Brain microvascular endothelial cell (primary cell): ENCODE results near the gene CYFIP1.

ENCODE experiments used
- DNase-seq: peaks from one replicate; pipeline ENCODE4 v3.0.0-alpha.2; 2020
- H3K27ac ChIP-seq: fragments of 250-450 bp; sonication (Bioruptor Pico); 2 replicates; pipeline ENCODE4 v1.5.1; 2020; ENCODE audit warnings: mild to moderate bottlenecking, moderate library complexity
- H3K27me3 ChIP-seq: fragments of 250-450 bp; sonication (Bioruptor Pico); replicated peaks from 2 replicates; pipeline ENCODE4 v1.5.1; 2020; ENCODE audit warnings: mild to moderate bottlenecking
- H3K36me3 ChIP-seq: fragments of 250-450 bp; sonication (Bioruptor Pico); replicated peaks from 2 replicates; pipeline ENCODE4 v1.5.1; 2020; ENCODE audit warnings: mild to moderate bottlenecking
- H3K4me3 ChIP-seq: 2 replicates; pipeline ENCODE4 v1.5.1; 2011; ENCODE audit warnings: low read depth, mild to moderate bottlenecking, control low read depth, low read length, moderate library complexity
- CTCF ChIP-seq: IDR thresholded peaks from 2 replicates; pipeline ENCODE4 v1.5.1; 2011; ENCODE audit warnings: low read depth, mild to moderate bottlenecking, moderate library complexity, low read length, control low read depth, inconsistent platforms; ENCODE audit errors: missing control alignments
- in situ Hi-C: cut with HindIII; loops from 2 replicates; pipeline ENCODE4 v1.10.0; 2017; ENCODE audit warnings: low sequenced_read_pairs, low pct_ligation_motif_present

Gene CYFIP1

GRCh38 chr15:22973286-22973685 lies 6.9 kb downstream of the CYFIP1 start:
- no peaks in the 10 kb centered on the region for H3K27me3 ChIP-seq
- H3K36me3 ChIP-seq: no peaks in the 10 kb centered on the region
- H3K27ac ChIP-seq: no peak overlapping the region
- in situ Hi-C loops: no loop called here
- H3K4me3 ChIP-seq: no peak overlapping the region
- no peak for DNase-seq
- no peak for TF ChIP-seq CTCF

- Histone ChIP-seq H3K27me3 (no peaks in the 10 kb centered on the region), H3K4me3 (no peak overlapping the region), H3K36me3 (no peaks in the 10 kb centered on the region), H3K27ac (no peak overlapping the region)
- DNase-seq: no peak
- in situ Hi-C loops: no loop called here
- TF ChIP-seq CTCF: no peak
Observed at GRCh38 chr15:22969489-22969888, 10.7 kb downstream of the CYFIP1 start.

GRCh38 chr15:22968366-22968765 lies 11.8 kb downstream of the CYFIP1 start:
- no peak for TF ChIP-seq CTCF
- Histone ChIP-seq H3K27me3 (no peaks in the 10 kb centered on the region), H3K27ac (peak overlapping the region; percentile 79), H3K4me3 (no peak overlapping the region), H3K36me3 (no peaks in the 10 kb centered on the region)
- in situ Hi-C loops: no loop called here
- peak; percentile 93 for DNase-seq

- no peak overlapping the region for H3K4me3 ChIP-seq
- H3K27ac ChIP-seq: peak overlapping the region; percentile 79
- DNase-seq: no peak
- in situ Hi-C loops: no loop called here
- no peaks in the 10 kb centered on the region for H3K27me3 ChIP-seq
- no peak for TF ChIP-seq CTCF
- no peaks in the 10 kb centered on the region for H3K36me3 ChIP-seq
Observed at GRCh38 chr15:22967084-22967770, 12.9 kb downstream of the CYFIP1 start.

GRCh38 chr15:22966321-22967083 lies 13.7 kb downstream of the CYFIP1 start:
- Histone ChIP-seq H3K36me3 (no peaks in the 10 kb centered on the region), H3K27ac (no peak overlapping the region), H3K4me3 (no peak overlapping the region), H3K27me3 (no peaks in the 10 kb centered on the region)
- TF ChIP-seq CTCF: no peak
- in situ Hi-C loops: no loop called here
- DNase-seq: no peak
